Measurements from ENCODE around the gene PKD1.
"Not testable (repeated sequence)": the region's sequence is repeated elsewhere in the genome, so short reads cannot be mapped to it uniquely, and the experiment has no call there.

The PKD1 gene

GRCh38 chr16:2122934-2123683, 12.6 kb downstream of the PKD1 start:
- not testable (repeated sequence) for DNase-seq

- no peak for DNase-seq
Measured at GRCh38 chr16:2122429-2122828, 13.3 kb downstream of the PKD1 start.

- DNase-seq, result no peak
Measured at GRCh38 chr16:2121853-2122252, 13.8 kb downstream of the PKD1 start.

GRCh38 chr16:2121325-2121724, 14.4 kb downstream of the PKD1 start:
- not testable (repeated sequence) for DNase-seq

GRCh38 chr16:2117960-2118722, 17.6 kb downstream of the PKD1 start:
- DNase-seq, result not testable (repeated sequence)

- DNase-seq, result not testable (repeated sequence)
Measured at GRCh38 chr16:2117341-2117740, 18.4 kb downstream of the PKD1 start.

GRCh38 chr16:2116428-2116827, 19.3 kb downstream of the PKD1 start:
- not testable (repeated sequence) for DNase-seq

GRCh38 chr16:2115591-2115973, 20.1 kb downstream of the PKD1 start:
- DNase-seq, result no peak

- not testable (repeated sequence) for DNase-seq
Measured at GRCh38 chr16:2114885-2115590, 20.7 kb downstream of the PKD1 start.

GRCh38 chr16:2114225-2114624, 21.5 kb downstream of the PKD1 start:
- DNase-seq, result not testable (repeated sequence)

GRCh38 chr16:2112539-2113106, 23.1 kb downstream of the PKD1 start:
- not testable (repeated sequence) for DNase-seq

GRCh38 chr16:2111412-2112335, 24.0 kb downstream of the PKD1 start:
- not testable (repeated sequence) for DNase-seq

- not testable (repeated sequence) for DNase-seq
Measured at GRCh38 chr16:2111009-2111353, 24.7 kb downstream of the PKD1 start.

- DNase-seq, result not testable (repeated sequence)
Measured at GRCh38 chr16:2110332-2111008, 25.2 kb downstream of the PKD1 start.

GRCh38 chr16:2109872-2110271, 25.8 kb downstream of the PKD1 start:
- DNase-seq, result not testable (repeated sequence)

- not testable (repeated sequence) for DNase-seq
Measured at GRCh38 chr16:2109271-2109580, 26.5 kb downstream of the PKD1 start.

GRCh38 chr16:2108446-2109270, 27.0 kb downstream of the PKD1 start:
- not testable (repeated sequence) for DNase-seq

GRCh38 chr16:2107791-2108125, 27.9 kb downstream of the PKD1 start:
- not testable (repeated sequence) for DNase-seq

- not testable (repeated sequence) for DNase-seq
Measured at GRCh38 chr16:2107121-2107790, 28.4 kb downstream of the PKD1 start.

- not testable (repeated sequence) for DNase-seq
Measured at GRCh38 chr16:2106211-2106610, 29.5 kb downstream of the PKD1 start.
